Measurements from ENCODE around the gene PRSS33. TPM values are rescaled to one million over a fixed set of nuclear protein-coding genes. Genes with fewer than 3 reads are reported as not detected.

The PRSS33 gene
- total RNA-seq, 2 experiments from 2014 or later = not detected

GRCh38 chr16:2774161-2774891 lies 13.0 kb downstream of the PRSS33 start:
- Mint-ChIP-seq H3K4me3 (no peak overlapping the region), H3K36me3 (peaks cover 25% of the 10 kb centered on the region), H3K9me3 (ENCODE audit: low read depth) (no peaks in the 10 kb centered on the region), H3K27me3 (no peaks in the 10 kb centered on the region), H3K4me1 (peaks cover 33% of the 10 kb centered on the region), H3K27ac (no peak overlapping the region)
- DNase-seq = no peak
- no peak for ATAC-seq
- CTCF ChIA-PET = interaction anchor here (1.6 to 2.4 kb wide), 3 partner anchors 19 to 152 kb away, joined by 3 to 6 read pairs (median 5); no protein-coding TSS in a partner anchor

- H3K4me3 Mint-ChIP-seq = no peak overlapping the region
- ATAC-seq (no peak), DNase-seq (no peak)
- CTCF ChIA-PET = interaction anchor here (1.6 to 1.9 kb wide), 2 partner anchors 18 to 95 kb away, joined by 3 to 5 read pairs; no protein-coding TSS in a partner anchor
- no peaks in the 10 kb centered on the region for H3K27me3 Mint-ChIP-seq
- H3K27ac Mint-ChIP-seq = no peak overlapping the region
- H3K9me3 Mint-ChIP-seq (ENCODE audit: low read depth) = no peaks in the 10 kb centered on the region
- peaks cover 32% of the 10 kb centered on the region for H3K36me3 Mint-ChIP-seq
- H3K4me1 Mint-ChIP-seq = peaks cover 31% of the 10 kb centered on the region
Measured at GRCh38 chr16:2773188-2773968, 14.0 kb downstream of the PRSS33 start.

GRCh38 chr16:2771496-2772402 lies 15.6 kb downstream of the PRSS33 start:
- Mint-ChIP-seq H3K36me3 (peaks cover 39% of the 10 kb centered on the region), H3K4me1 (peaks cover 27% of the 10 kb centered on the region), H3K4me3 (no peak overlapping the region), H3K9me3 (ENCODE audit: low read depth) (no peaks in the 10 kb centered on the region), H3K27ac (no peak overlapping the region), H3K27me3 (no peaks in the 10 kb centered on the region)
- CTCF ChIA-PET = no interaction called here
- ATAC-seq (no peak), DNase-seq (no peak)

GRCh38 chr16:2770057-2770951 lies 17.1 kb downstream of the PRSS33 start:
- CTCF ChIA-PET = no interaction called here
- Mint-ChIP-seq H3K27me3 (no peaks in the 10 kb centered on the region), H3K9me3 (ENCODE audit: low read depth) (no peaks in the 10 kb centered on the region), H3K4me3 (no peak overlapping the region), H3K27ac (peak overlapping the region; percentile 43), H3K36me3 (peaks cover 54% of the 10 kb centered on the region), H3K4me1 (peaks cover 16% of the 10 kb centered on the region)
- ATAC-seq = peak; percentile 22
- no peak for DNase-seq

- no peaks in the 10 kb centered on the region for H3K9me3 Mint-ChIP-seq (ENCODE audit: low read depth)
- no peak for DNase-seq
- CTCF ChIA-PET = interaction anchor here (2.3 kb wide), 1 partner anchor 16 kb away, joined by 8 read pairs; no protein-coding TSS in a partner anchor
- H3K4me1 Mint-ChIP-seq = peaks cover 12% of the 10 kb centered on the region
- H3K4me3 Mint-ChIP-seq = no peak overlapping the region
- H3K27ac Mint-ChIP-seq = no peak overlapping the region
- ATAC-seq = no peak
- H3K27me3 Mint-ChIP-seq = no peaks in the 10 kb centered on the region
- H3K36me3 Mint-ChIP-seq = peaks cover 60% of the 10 kb centered on the region
Measured at GRCh38 chr16:2769675-2770056, 17.7 kb downstream of the PRSS33 start.

- ATAC-seq = no peak
- H3K27me3 Mint-ChIP-seq = no peaks in the 10 kb centered on the region
- no peak for DNase-seq
- H3K4me1 Mint-ChIP-seq = peaks cover 12% of the 10 kb centered on the region
- CTCF ChIA-PET = interaction anchor here (2.3 kb wide), 1 partner anchor 16 kb away, joined by 8 read pairs; no protein-coding TSS in a partner anchor
- peaks cover 65% of the 10 kb centered on the region for H3K36me3 Mint-ChIP-seq
- no peaks in the 10 kb centered on the region for H3K9me3 Mint-ChIP-seq (ENCODE audit: low read depth)
- H3K4me3 Mint-ChIP-seq = no peak overlapping the region
- H3K27ac Mint-ChIP-seq = no peak overlapping the region
Measured at GRCh38 chr16:2769100-2769529, 18.2 kb downstream of the PRSS33 start.

- peaks cover 12% of the 10 kb centered on the region for H3K4me1 Mint-ChIP-seq
- ATAC-seq (no peak), DNase-seq (no peak)
- no peaks in the 10 kb centered on the region for H3K9me3 Mint-ChIP-seq (ENCODE audit: low read depth)
- H3K4me3 Mint-ChIP-seq = no peak overlapping the region
- peaks cover 70% of the 10 kb centered on the region for H3K36me3 Mint-ChIP-seq
- H3K27me3 Mint-ChIP-seq = no peaks in the 10 kb centered on the region
- no peak overlapping the region for H3K27ac Mint-ChIP-seq
- CTCF ChIA-PET = interaction anchor here (2.3 kb wide), 1 partner anchor 15 kb away, joined by 8 read pairs; no protein-coding TSS in a partner anchor
Measured at GRCh38 chr16:2768403-2769089, 18.8 kb downstream of the PRSS33 start.

- Mint-ChIP-seq H3K27me3 (no peaks in the 10 kb centered on the region), H3K9me3 (ENCODE audit: low read depth) (no peaks in the 10 kb centered on the region), H3K4me1 (peaks cover 12% of the 10 kb centered on the region), H3K36me3 (peaks cover 76% of the 10 kb centered on the region), H3K27ac (no peak overlapping the region), H3K4me3 (no peak overlapping the region)
- ATAC-seq (no peak), DNase-seq (no peak)
- CTCF ChIA-PET = interaction anchor here (2.3 kb wide), 1 partner anchor 14 kb away, joined by 8 read pairs; no protein-coding TSS in a partner anchor
Measured at GRCh38 chr16:2767891-2768290, 19.5 kb downstream of the PRSS33 start.

GRCh38 chr16:2767140-2767731 lies 20.1 kb downstream of the PRSS33 start:
- Mint-ChIP-seq H3K4me3 (no peak overlapping the region), H3K9me3 (ENCODE audit: low read depth) (no peaks in the 10 kb centered on the region), H3K27me3 (no peaks in the 10 kb centered on the region), H3K4me1 (peaks cover 12% of the 10 kb centered on the region), H3K36me3 (peaks cover 78% of the 10 kb centered on the region), H3K27ac (no peak overlapping the region)
- no peak for DNase-seq
- no peak for ATAC-seq
- CTCF ChIA-PET = interaction anchor here (2.3 kb wide), 1 partner anchor 14 kb away, joined by 8 read pairs; no protein-coding TSS in a partner anchor

- CTCF ChIA-PET = no interaction called here
- H3K27ac Mint-ChIP-seq = no peak overlapping the region
Measured at GRCh38 chr16:2766430-2767139, 20.8 kb downstream of the PRSS33 start.

More at GRCh38 chr16:2766430-2767139, 20.8 kb downstream of the PRSS33 start:
- no peak overlapping the region for H3K4me3 Mint-ChIP-seq
- H3K36me3 Mint-ChIP-seq = peaks cover 83% of the 10 kb centered on the region
- DNase-seq (no peak), ATAC-seq (no peak)
- no peaks in the 10 kb centered on the region for H3K27me3 Mint-ChIP-seq
- H3K9me3 Mint-ChIP-seq (ENCODE audit: low read depth) = no peaks in the 10 kb centered on the region
- H3K4me1 Mint-ChIP-seq = peaks cover 12% of the 10 kb centered on the region
